Astrocyte of the hippocampus (primary cell): ENCODE results near the gene TENT4B.
"Not testable (repeated sequence)": the region's sequence is repeated elsewhere in the genome, so short reads cannot be mapped to it uniquely, and the experiment has no call there.

Experiments used
- DNase-seq: peaks from one replicate; pipeline ENCODE4 v3.0.0; 2011; ENCODE audit warnings: low read depth, low spot score

TENT4B gene

GRCh38 chr16:50154420-50154950, 1.4 kb downstream of the TENT4B start:
- DNase-seq: peak; percentile 22

- no peak for DNase-seq
Observed at GRCh38 chr16:50155925-50156324, 2.8 kb downstream of the TENT4B start.

GRCh38 chr16:50156590-50156989, 3.5 kb downstream of the TENT4B start:
- DNase-seq: no peak

- peak; percentile 41 for DNase-seq
Observed at GRCh38 chr16:50160495-50161164, 7.5 kb downstream of the TENT4B start.

GRCh38 chr16:50161950-50162349, 8.8 kb downstream of the TENT4B start:
- DNase-seq: no peak

- no peak for DNase-seq
Observed at GRCh38 chr16:50165473-50165872, 12.4 kb downstream of the TENT4B start.

GRCh38 chr16:50166511-50167500, 13.7 kb downstream of the TENT4B start:
- no peak for DNase-seq

GRCh38 chr16:50167556-50167955, 14.4 kb downstream of the TENT4B start:
- no peak for DNase-seq

GRCh38 chr16:50169555-50170096, 16.5 kb downstream of the TENT4B start:
- no peak for DNase-seq

- DNase-seq: not testable (repeated sequence)
Observed at GRCh38 chr16:50171773-50172172, 18.7 kb downstream of the TENT4B start.

GRCh38 chr16:50172195-50172922, 19.3 kb downstream of the TENT4B start:
- no peak for DNase-seq

GRCh38 chr16:50173316-50173715, 20.2 kb downstream of the TENT4B start:
- DNase-seq: no peak

- DNase-seq: no peak
Observed at GRCh38 chr16:50178491-50178941, 25.4 kb downstream of the TENT4B start.

- no peak for DNase-seq
Observed at GRCh38 chr16:50182441-50182840, 29.3 kb downstream of the TENT4B start.

GRCh38 chr16:50183316-50183715, 30.2 kb downstream of the TENT4B start:
- DNase-seq: peak; percentile 59

GRCh38 chr16:50185005-50185505, 31.9 kb downstream of the TENT4B start:
- peak; percentile 80 for DNase-seq

- no peak for DNase-seq
Observed at GRCh38 chr16:50188619-50189136, 35.6 kb downstream of the TENT4B start.

- no peak for DNase-seq
Observed at GRCh38 chr16:50190292-50190691, 37.2 kb downstream of the TENT4B start.

- DNase-seq: no peak
Observed at GRCh38 chr16:50192386-50193050, 39.4 kb downstream of the TENT4B start.

GRCh38 chr16:50193594-50193993, 40.5 kb downstream of the TENT4B start:
- no peak for DNase-seq
